Measurements from ENCODE around the gene KRT222.

Gene KRT222

GRCh38 chr17:40699853-40700252 lies 34.9 kb upstream of the KRT222 start:
- Histone ChIP-seq H3K36me3 (no peaks in the 10 kb centered on the region), H3K9me3 (no peaks in the 10 kb centered on the region), H3K4me3 (ENCODE audit: low read depth, low read length) (no peak overlapping the region), H3K4me1 (no peaks in the 10 kb centered on the region), H3K27me3 (peaks cover 97% of the 10 kb centered on the region)
- TF ChIP-seq CTCF (IDR thresholded peaks at IDR 0.05; ENCODE audit: low read depth, low read length), result no peak
- DNase-seq, result no peak

GRCh38 chr17:40699371-40699770 lies 34.4 kb upstream of the KRT222 start:
- peaks cover 97% of the 10 kb centered on the region for H3K27me3 ChIP-seq
- no peak for DNase-seq
- TF ChIP-seq CTCF (IDR thresholded peaks at IDR 0.05; ENCODE audit: low read depth, low read length), result no peak
- no peaks in the 10 kb centered on the region for H3K4me1 ChIP-seq
- no peak overlapping the region for H3K4me3 ChIP-seq (ENCODE audit: low read depth, low read length)
- H3K9me3 ChIP-seq, result no peaks in the 10 kb centered on the region
- no peaks in the 10 kb centered on the region for H3K36me3 ChIP-seq

GRCh38 chr17:40697297-40697696 lies 32.3 kb upstream of the KRT222 start:
- Histone ChIP-seq H3K27me3 (peaks cover 97% of the 10 kb centered on the region), H3K9me3 (no peaks in the 10 kb centered on the region), H3K36me3 (no peaks in the 10 kb centered on the region), H3K4me1 (no peaks in the 10 kb centered on the region), H3K4me3 (ENCODE audit: low read depth, low read length) (no peak overlapping the region)
- no peak for TF ChIP-seq CTCF (IDR thresholded peaks at IDR 0.05; ENCODE audit: low read depth, low read length)
- DNase-seq, result no peak

- TF ChIP-seq CTCF (IDR thresholded peaks at IDR 0.05; ENCODE audit: low read depth, low read length), result no peak
- Histone ChIP-seq H3K4me3 (ENCODE audit: low read depth, low read length) (no peak overlapping the region), H3K36me3 (no peaks in the 10 kb centered on the region), H3K27me3 (peaks cover 95% of the 10 kb centered on the region), H3K9me3 (no peaks in the 10 kb centered on the region), H3K4me1 (no peaks in the 10 kb centered on the region)
- no peak for DNase-seq
Measured at GRCh38 chr17:40696651-40697072, 31.7 kb upstream of the KRT222 start.

- TF ChIP-seq CTCF (IDR thresholded peaks at IDR 0.05; ENCODE audit: low read depth, low read length), result no peak
- Histone ChIP-seq H3K27me3 (peaks cover 96% of the 10 kb centered on the region), H3K36me3 (no peaks in the 10 kb centered on the region), H3K4me3 (ENCODE audit: low read depth, low read length) (no peak overlapping the region), H3K9me3 (no peaks in the 10 kb centered on the region), H3K4me1 (no peaks in the 10 kb centered on the region)
- no peak for DNase-seq
Measured at GRCh38 chr17:40695874-40696472, 31.0 kb upstream of the KRT222 start.

GRCh38 chr17:40694584-40694983 lies 29.6 kb upstream of the KRT222 start:
- Histone ChIP-seq H3K4me1 (no peaks in the 10 kb centered on the region), H3K36me3 (no peaks in the 10 kb centered on the region), H3K4me3 (ENCODE audit: low read depth, low read length) (no peak overlapping the region), H3K9me3 (no peaks in the 10 kb centered on the region), H3K27me3 (peaks cover 88% of the 10 kb centered on the region)
- DNase-seq, result no peak
- no peak for TF ChIP-seq CTCF (IDR thresholded peaks at IDR 0.05; ENCODE audit: low read depth, low read length)

All from BE2C (cell line).